Breast epithelium (tissue), 3 donors: ENCODE results near the gene GPAM.

Experiments
- CTCF ChIP-seq, 3 donors: fragments of 450-650 bp; IDR thresholded peaks; one replicate each; pipeline ENCODE4 v1.5.1; 2016 to 2017; ENCODE audit warnings: antibody characterized with exemption in 3 of 3, mild to moderate bottlenecking in 3 of 3, moderate library complexity in 3 of 3
- POLR2A ChIP-seq: fragments of 450-650 bp; IDR thresholded peaks from one replicate; pipeline ENCODE4 v1.6.1; 2016; ENCODE audit warnings: antibody characterized with exemption, mild to moderate bottlenecking, moderate library complexity

DNA sequence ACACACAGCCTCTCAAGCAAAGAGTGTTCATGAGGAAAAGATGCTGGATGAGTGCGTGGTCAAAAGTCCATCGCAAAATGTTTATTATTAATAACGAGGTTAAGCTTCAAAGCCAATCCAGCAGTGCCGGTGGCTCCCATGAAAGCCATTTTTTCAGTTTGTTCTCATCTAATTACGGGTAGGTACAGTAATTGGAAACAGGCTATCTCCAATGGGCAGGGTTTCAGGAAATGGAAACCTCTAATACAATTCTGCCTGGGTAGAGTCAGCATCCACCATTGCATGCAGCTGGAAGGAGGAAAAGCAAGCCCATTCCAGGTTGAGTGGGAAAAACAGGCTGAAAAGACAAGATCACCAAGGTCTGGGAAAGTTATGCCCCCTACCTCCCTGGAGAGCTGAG is 57.4 kb downstream of the GPAM start:
- TF ChIP-seq CTCF (IDR thresholded peaks at IDR 0.05) (no peak), POLR2A (no peak)
